CD4-positive, alpha-beta T cell treated with Interleukin-6 for 4 hours (primary cell): Measurements from ENCODE around the gene COA3.

ENCODE experiments used
- DNase-seq: peaks from one replicate; pipeline ENCODE4 v3.0.0-alpha.2; 2020; ENCODE audit warnings: mixed read lengths

COA3 gene

DNA sequence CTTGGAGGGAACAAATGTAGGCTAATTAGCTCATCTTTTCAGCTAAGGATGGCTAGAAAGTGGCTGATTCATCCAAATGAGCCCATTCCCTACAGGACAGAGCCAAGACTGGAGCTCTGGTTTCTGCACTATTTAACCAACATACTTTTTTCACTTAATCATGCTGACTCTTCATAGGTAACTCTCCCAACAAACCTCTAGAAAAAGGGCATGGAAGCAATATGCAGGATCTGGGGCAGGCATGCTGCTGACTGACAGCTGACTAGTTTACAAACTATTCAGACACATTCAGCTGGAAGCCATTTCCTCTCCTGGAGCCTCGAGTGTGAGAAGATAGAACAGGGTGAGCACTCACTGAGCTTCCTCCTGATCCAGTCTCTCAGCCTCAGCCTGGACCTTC, 19.4 kb upstream of the COA3 start:
- DNase-seq = no peak

DNA sequence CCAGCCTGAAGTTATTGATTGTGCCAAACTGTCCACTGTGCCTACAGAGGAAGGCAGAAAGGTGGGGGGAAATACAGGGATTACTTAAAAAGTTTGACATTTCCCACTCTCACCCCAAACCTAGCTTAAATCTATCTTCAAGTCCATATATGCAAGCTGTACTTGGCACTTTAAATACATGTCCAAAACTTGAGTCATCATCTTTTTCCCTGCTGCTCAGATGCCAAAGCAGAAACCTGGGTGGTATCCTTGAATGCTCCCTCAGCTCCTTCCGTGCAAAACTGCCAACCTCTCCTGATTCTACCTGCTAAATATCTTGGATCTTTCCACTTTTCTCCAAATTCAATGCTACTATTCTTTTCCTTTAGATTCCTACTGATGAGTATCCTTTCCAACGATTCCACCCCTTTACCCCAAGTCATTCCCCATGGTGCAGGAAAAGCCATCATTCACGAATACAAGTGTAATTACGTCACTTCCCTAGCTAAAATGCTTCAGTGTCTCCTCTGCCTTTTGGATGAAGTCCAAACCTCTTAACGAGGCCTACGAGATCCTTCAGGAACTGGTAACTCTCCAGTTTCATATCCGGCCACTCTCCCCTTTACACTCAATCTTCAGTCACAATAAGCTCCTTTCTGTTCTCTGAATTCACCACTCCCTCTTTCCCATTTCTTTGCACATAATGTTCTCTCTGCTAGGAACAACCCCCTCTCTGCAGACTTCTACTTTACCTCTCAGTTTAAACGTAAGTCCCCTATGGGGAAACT, 16.3 kb upstream of the COA3 start:
- no peak for DNase-seq

DNA sequence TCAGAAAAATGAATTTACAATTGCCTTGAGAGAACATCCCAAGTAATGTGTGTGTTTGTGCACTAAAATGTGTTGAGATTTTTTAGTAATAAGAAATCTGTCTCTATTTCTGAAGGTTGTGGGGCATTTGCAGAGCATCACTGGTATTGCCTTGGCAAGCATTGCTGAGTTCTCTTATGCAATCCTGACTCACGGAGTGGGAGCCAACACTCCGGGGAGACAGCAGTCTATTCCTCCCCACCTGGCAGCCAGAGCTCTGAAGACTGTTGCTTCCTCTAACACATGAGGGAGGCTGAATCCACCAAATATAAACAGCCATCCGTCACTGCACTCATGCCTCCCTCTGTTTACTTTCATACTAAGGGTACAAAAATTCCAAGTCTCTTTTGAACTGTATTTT, 10.7 kb upstream of the COA3 start:
- DNase-seq = no peak

DNA sequence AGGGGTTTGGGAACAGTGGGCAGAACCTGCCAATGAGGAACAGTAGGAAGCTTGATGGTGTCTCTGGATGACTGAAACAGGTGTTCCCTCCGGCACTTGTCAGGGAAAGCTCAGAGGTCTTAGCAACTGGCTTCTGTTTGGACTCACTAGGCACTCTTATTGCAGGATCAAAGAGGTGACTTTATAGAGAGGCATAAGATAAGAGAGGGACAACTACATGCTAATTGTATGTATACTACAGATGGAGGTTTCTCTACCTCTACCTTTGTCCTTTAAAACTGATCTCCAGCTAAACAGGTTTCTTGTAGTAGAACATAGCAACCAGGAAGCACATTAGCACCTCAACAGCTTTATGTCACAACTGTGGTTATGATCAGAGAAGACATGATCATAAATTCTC, 7.7 kb upstream of the COA3 start:
- DNase-seq = no peak

DNA sequence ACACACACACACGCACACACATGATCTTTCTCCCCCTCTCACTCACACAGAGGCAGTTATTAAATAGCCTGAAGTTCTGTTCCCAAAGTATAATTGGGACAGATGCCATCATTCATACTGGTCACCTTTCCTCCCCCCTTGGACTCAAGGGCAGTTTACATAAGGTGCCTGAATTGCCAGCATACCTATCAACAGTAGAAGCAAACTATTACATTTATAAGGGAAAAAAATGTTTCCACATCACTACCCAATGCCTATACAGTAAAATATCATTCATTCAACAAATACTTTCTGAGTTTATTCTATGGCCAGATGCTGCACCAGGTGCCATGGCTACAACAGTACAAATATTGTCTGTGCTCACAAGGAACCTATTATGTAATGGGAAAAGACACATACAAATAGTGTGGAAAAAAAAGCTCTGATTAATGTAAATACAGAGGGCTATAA, 6.4 kb upstream of the COA3 start:
- no peak for DNase-seq

DNA sequence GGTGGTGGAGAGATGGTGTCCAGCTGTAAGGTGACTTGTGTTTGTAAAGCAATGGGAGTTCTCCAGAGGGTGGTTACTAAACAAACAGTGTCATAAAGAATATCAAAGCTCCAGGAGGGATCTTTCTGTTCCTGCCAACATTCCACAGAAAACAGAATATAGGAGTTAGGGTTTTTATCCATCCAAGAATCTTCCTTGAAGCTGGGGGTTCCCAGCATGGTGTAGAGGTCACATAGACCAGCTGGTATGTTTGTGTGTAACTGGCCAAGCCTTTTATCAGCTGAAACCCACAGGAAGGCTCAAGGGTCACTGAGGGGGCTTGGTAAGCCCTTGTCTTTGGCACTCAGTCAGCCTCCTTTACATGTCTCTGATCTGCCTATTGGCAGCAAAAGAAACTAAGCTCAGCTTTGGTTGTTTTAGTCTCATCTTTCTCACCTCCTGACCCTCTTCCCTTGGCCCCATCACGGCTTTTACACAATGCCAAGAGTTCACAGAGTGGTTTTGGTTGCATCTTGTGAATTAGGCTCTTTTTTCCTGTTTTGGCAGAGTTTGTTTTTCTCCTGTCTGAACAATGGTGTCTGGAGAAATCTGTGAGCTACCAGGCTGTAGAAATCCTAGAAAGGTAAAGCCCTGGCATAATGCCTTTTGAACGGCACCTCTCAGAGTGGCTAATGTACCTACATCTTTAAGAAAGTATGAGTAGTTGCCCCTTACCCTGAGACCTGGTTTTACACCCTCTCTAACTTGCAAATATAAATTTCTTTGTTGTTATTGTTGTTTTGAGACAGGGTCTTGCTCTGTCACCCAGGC, 4.8 kb upstream of the COA3 start:
- DNase-seq = no peak

DNA sequence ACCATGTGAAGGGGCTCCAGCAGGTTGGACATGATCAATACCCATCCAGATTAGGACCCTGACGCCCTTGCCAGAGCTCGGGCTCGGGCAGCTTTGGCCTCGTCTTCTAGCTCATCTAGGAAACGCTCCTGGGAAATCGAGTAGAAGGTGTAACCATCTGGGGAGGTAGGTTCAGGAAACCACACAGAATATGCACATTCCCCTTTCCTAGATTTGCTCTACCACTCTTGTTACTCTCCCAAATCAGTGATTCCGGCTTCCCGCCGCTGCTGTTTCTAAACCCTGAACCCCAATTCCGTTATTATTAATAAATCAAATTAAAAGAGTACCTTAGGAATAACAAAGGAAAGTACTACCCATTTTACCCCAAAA, 507 bp downstream of the COA3 start:
- DNase-seq = no peak

DNA sequence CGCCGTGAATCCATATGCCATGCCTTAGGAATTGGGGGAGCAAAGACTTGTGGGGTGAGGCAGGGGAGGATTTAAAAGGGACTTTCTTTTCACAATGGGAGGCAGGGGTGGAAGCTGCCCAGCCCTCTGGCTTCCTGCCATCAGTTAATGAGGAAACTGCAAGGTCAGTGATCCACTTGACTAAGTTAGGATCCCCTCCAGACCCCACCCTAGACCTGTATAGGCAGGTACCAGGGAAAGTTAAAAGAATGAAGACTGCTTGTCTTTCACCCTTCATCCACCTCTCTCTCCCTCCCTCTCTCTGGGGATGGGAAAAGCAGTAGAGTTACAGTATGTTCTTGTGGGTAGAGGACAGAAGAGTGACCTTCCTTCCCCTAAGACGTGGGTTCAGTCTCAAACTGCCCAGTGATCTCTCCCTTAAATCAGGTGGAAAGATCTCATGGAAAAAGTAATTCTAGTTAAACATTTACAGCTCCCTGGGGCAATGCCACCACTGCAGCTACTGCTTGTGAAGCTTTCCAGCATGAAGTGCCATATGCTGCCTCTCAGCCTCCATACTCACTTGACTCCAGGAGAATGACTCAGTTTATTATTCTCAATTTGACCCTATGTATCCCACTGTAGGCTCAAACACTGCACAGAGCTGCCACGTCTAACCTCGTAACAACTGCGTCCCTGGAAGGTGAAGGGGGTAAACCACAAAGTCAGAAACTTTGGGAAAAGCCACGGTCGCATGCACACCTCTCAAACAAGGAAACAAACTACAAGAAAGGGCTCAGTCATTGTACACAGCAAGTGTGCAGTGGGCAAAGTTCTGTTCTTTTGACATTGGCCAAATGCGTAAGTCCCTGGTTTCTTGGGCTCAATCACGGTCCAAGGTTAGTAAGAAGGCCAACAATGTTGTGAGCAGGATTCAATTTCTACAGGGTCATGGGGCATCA, 1.2 kb downstream of the COA3 start:
- no peak for DNase-seq

DNA sequence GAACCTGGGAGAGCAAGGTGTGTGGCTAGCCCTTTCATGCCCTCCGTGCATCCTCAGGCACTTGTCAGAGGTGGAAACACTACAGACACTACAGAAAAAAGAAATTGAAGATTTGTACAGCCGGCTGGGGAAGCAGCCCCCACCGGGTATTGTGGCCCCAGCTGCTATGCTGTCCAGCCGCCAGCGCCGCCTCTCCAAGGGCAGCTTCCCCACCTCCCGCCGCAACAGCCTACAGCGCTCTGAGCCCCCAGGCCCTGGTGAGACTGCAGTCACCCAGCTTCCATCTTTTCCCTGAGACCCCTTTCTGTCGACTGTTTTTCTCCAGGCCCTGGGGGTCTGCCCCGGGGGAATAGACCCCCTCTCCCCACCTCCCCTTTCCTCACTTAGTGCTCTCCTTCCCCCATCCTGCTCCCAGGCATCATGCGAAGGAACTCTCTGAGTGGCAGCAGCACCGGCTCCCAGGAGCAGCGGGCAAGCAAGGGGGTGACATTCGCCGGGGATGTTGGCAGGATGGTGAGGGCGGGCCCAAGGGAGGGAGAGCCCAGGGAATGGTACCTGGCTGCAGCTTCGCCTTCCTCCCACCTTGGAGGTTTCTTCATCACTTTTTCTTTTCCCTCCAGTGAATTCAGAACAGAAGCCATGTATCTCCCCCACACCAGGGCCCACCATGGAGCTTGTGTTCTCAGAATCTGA, 2.3 kb downstream of the COA3 start:
- no peak for DNase-seq

DNA sequence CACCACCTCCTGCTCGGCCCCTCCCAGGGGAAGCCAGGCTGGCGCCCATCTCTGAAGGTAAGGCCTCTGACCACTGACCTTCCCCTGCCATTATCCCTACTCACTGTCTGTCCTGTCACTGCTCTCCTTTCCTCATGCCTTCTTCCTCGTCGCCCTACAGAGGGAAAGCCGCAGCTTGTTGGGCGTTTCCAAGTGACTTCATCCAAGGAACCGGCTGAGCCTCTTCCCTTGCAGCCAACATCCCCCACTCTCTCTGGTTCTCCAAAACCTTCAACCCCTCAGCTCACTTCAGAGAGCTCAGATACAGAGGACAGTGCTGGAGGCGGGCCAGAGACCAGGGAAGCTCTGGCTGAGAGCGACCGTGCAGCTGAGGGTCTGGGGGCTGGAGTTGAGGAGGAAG, 3.0 kb downstream of the COA3 start:
- no peak for DNase-seq

DNA sequence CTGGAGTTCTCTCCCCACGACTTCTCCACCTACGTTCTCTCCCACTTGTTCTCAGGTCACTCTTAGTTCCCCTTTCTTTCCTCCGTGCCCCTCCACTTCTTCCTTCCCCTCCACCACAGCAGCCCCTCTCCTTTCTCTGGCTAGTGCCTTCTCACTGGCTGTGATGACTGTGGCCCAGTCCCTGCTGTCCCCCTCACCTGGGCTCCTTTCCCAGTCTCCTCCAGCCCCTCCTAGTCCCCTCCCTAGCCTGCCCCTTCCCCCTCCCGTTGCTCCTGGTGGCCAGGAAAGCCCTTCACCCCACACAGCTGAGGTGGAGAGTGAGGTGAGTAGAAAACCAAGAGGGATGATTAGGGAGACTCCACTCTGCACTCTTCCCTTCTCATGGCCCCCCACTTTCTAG, 3.4 kb downstream of the COA3 start:
- DNase-seq = no peak

DNA sequence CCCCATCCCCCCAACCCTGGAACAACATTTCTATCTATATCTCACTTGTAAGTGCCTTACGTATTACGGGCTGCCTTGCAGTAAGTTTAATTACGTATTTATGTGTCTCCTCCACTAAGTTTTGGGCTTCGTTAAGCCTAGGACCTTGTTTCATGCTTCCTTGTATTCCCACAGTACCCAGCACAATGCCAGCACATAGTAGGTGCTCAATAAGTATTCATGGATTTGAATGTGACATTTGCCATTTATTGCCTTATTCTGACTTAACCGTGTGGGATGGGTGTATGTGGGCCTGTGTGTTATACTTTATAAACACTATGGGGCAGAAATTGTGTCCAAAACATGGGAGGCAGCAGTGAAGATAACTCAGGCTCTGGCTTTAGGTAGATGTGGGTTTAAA, 6.0 kb downstream of the COA3 start:
- no peak for DNase-seq

DNA sequence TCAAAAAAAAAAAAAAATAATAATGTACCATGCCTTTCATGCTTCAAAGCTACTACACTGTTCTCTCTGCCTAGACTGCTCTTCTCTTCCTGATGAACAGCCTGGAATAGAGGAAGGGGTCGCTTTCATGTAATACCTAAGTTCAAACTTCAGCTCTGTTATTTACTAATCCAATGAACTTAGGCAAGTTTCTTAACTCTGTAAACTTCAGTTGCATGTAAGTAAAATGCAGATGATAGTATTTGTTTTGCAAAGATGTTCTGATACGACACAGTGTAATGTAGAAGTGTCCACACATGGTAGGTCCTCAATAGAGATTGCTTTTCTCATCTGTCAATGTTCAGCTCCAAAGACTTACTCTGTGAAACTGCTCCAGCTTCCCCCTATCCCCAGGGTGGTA, 6.6 kb downstream of the COA3 start:
- DNase-seq = no peak

DNA sequence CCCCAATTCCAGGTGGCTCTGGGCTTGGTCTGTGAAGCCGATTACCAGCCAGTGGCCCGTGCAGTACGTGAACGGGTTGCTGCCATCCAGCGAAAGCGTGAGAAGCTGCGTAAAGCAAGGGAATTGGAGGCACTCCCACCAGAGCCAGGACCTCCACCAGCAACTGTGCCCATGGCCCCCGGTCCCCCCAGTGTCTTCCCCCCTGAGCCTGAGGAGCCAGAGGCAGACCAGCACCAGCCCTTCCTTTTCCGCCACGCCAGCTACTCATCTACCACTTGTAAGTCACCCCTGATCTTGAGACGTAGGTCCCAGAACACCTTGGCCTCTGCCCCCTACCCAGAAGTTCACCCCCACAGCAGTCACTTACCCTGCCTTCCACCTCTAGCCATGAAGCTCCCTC, 11.2 kb downstream of the COA3 start:
- DNase-seq = no peak

DNA sequence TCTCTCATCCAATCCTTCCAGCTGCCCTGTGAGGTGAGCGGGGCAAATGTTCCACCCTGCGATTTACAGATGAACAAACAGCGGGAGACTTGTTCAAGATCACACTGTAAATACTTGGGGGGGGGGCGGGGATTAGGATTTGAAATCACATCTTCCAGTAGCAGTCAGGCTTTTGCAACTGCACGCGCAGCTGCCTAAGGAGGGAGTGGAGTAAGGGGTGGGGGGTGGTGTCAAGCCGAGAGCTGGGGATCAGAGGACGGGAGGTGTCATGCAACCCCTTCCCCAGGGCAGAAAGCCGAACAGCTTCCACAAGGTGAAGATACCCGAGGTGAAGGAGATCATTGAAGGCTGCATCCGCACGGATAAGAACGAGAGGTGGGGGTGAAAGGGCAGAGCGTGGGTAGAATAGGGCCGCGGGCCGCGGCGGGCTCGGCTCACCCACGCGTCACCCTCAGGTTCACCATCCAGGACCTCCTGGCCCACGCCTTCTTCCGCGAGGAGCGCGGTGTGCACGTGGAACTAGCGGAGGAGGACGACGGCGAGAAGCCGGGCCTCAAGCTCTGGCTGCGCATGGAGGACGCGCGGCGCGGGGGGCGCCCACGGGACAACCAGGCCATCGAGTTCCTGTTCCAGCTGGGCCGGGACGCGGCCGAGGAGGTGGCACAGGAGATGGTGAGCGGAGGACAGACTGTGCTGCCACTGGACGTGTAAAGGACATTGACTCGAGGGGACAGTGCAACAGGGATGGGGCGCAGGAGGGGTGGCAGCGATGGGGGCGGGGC, 13.5 kb downstream of the COA3 start:
- no peak for DNase-seq

DNA sequence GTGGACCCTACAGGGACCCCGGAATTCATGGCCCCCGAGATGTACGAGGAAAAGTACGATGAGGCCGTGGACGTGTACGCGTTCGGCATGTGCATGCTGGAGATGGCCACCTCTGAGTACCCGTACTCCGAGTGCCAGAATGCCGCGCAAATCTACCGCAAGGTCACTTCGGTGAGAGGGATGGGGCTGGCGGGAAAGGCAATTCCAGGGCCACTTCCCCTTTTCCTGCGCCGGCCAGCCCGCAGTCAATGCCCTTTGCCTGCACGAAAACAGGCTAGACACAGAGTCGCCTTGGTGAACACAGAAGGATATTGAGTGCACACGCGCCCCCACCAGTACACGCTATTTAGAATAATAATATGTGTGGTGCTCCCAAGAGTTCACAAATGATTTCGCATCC, 14.1 kb downstream of the COA3 start:
- no peak for DNase-seq

DNA sequence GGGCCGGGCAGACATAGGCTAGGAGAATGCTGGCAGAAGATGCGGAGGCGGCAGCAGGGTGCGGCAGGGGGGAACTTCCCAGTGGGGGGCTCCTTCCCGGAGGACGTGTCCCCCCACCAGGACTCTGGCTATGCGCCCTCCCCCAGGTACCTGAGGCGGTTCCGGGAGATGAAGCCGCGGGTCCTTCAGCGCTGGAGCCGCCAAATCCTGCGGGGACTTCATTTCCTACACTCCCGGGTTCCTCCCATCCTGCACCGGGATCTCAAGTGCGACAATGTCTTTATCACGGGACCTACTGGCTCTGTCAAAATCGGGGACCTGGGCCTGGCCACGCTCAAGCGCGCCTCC, 14.7 kb downstream of the COA3 start:
- DNase-seq = no peak

DNA sequence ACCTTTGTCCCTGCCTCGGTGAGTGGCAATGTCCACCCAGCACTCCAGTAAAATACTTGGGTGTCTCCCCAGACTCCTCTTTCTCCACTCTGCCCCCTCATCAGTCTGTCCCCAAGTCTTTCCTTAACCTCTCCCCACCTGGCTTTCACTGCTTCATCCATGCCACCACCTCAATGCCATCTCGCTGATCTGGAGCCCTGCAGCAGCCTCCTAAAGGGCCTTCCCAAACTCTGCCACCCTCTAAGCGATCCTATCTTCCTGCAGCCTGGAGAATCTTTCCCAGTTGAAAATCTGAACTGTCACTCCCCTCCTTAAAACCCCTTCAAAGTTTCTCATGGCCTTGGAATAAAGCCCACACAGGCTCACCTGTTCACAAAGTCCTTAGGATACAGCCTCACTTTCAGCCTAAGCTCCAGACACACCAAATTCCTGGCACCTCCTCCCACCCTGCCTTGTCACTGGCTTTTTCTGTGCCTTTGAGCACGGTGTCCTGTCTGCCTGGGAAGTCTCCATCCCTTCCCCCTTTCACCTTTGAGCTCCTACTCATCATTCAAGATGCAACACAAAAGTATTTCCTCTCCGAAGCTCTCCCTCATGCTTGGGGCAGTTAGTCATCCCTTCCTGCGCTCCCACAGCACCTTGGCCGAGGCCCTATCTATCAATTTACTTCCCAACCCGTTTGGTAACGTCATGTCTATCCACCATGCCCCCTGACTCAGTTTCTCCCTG, 15.3 kb downstream of the COA3 start:
- DNase-seq = no peak

DNA sequence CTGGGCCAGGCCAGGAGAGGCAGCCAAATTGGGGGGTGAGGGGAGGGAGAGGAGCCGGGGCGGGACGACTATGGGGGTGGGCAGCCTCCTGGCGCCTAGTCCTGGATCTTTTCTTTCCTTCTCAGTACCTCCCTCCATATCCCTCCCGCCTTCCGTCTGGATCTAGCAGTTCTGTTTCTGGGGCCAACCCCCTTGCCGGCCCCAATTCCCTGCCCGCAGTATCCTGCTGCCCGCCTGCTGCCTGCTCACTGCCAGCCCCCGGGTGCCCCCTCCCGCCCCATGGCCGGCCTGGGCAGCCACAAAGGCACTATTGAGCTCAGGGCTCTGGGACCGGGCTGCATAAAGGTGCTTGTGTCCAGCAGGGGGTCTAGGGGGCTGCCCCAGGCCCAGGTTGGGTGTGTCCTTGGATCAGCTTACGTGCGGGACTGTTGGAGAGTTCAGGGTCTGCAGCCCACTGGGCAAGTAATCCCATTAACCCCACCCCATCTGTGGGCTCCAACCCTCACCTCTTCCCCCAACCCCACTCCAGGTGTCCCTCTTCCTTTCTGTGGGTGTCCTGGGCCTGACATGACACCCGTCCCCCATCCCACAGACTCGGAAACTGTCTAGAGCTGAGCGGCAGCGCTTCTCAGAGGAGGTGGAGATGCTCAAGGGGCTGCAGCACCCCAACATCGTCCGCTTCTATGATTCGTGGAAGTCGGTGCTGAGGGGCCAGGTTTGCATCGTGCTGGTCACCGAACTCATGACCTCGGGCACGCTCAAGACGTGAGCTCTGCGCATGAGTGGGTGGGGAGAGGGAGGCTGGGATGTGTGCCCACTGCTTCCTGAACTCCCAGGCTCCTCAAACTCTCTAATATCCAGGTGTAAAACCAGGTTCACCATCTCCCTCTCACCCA, 16.1 kb downstream of the COA3 start:
- DNase-seq = no peak

DNA sequence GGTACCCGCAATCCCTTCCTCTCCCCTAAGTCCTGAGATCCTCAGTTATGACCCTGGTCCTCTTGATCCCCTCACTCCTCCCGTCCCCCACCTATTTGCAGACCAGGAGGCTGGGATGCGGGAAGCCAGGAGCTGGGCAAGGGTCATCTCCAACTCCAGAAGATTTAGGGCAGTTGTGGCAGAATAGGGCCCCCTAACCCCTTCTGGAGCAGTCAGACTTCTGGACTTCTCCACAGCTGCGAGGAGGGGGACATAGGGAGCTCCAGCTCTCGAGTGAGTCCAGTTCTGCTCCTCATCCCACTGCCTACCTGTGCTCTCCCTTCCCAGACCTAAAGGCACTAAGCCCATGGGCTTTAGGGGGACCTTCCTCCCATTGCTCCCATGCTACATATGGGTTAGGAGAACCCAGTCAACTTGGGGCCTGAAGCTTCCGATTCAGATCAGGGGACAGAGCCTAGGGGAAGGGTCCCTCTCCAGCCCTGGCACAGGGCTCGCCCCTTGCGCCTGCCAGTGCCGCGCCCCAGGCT, 16.8 kb downstream of the COA3 start:
- no peak for DNase-seq
